ENCODE data around the gene DNAJB13. TPM values are rescaled to one million over a fixed set of nuclear protein-coding genes. Genes with fewer than 3 reads are reported as not detected.

Gene DNAJB13
- total RNA-seq, 2 experiments from 2014 or later = 0.29 TPM; not detected in 1

DNA sequence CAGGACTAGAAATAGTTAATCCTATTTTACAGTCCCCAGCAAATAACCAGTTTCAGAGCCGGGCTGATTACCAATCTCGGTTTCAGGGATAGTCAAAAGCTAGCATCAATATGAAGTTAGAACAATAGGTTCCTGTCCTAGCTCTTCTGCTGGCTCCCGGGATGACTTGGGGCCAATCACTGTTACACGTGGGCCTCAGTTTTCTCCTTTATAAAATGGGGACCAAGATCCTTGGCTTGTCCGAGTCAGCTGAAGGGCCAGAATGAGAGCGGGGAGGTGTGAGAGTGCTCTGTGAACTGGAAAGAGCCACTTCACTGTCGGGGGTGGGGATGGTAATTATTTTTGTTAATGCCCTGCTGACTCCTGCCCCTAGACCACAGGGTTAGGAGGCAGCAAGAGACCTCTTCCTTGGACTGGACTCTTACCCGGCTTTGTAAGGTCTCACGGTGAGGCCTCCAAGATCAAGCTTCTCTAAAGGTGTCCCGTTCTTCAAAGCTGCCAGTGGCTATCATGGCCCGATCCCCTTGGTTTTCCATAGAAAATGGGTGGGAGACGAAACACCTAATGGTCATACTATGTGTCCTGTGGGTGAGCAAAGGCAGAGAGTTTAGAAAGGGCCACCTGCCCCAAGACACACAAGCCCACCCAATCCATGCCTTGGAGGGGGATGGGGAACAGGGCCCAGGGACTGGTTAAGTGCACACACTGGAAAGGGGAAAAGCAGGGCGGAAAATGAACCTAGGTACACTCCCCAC lies 30.4 kb downstream of the DNAJB13 start:
- no peak overlapping the region for H2AFZ ChIP-seq (ENCODE audit: low read length)
- peaks cover 37% of the 10 kb centered on the region for H4K20me1 ChIP-seq (ENCODE audit: insufficient read depth, low read length)
- no peaks in the 10 kb centered on the region for H3K9me2 ChIP-seq (ENCODE audit: insufficient read depth, low read length)
- BruUV-seq (replicated peaks) = no TSS peak
- H3K27ac ChIP-seq (ENCODE audit: low read depth, low read length, poor library complexity, severe bottlenecking) = peak overlapping the region; percentile 91
- ChIA-PET CTCF (ENCODE audit: unreplicated experiment) (interaction anchor here (0.6 to 2.1 kb wide), 4 partner anchors 10 to 190 kb away, joined by 3 to 7 read pairs (median 4); partner anchors contain the start of genes C2CD3 and PPME1), POLR2A (interaction anchor here (1.1 to 6.4 kb wide), 7 partner anchors 9 to 189 kb away, joined by 3 to 46 read pairs (median 18); partner anchors contain the start of genes C2CD3 and PPME1)
- intact Hi-C loops (cut with micrococcal nuclease; ENCODE audit: unreplicated experiment) = loop anchor here (5.0 to 10.0 kb wide), 3 partner anchors 196 to 826 kb away; partner anchors contain the start of genes LIPT2 and MRPL48
- peak overlapping the region; percentile 96 for H3K4me2 ChIP-seq (ENCODE audit: low read length)
- H3K9me3 ChIP-seq (ENCODE audit: low read length) = no peaks in the 10 kb centered on the region
- H3K4me3 ChIP-seq (ENCODE audit: low read depth, low read length, poor library complexity, severe bottlenecking) = peak overlapping the region; percentile 91
- peaks cover 55% of the 10 kb centered on the region for H3K4me1 ChIP-seq (ENCODE audit: insufficient read depth, low read length, poor library complexity, severe bottlenecking)
- TF ChIP-seq, protein P1, sequence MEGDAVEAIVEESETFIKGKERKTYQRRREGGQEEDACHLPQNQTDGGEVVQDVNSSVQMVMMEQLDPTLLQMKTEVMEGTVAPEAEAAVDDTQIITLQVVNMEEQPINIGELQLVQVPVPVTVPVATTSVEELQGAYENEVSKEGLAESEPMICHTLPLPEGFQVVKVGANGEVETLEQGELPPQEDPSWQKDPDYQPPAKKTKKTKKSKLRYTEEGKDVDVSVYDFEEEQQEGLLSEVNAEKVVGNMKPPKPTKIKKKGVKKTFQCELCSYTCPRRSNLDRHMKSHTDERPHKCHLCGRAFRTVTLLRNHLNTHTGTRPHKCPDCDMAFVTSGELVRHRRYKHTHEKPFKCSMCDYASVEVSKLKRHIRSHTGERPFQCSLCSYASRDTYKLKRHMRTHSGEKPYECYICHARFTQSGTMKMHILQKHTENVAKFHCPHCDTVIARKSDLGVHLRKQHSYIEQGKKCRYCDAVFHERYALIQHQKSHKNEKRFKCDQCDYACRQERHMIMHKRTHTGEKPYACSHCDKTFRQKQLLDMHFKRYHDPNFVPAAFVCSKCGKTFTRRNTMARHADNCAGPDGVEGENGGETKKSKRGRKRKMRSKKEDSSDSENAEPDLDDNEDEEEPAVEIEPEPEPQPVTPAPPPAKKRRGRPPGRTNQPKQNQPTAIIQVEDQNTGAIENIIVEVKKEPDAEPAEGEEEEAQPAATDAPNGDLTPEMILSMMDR (conservative IDR thresholded peaks at IDR 0.05; ENCODE audit: low read length) = no peak
- no peak for TF ChIP-seq EZH2phosphoT487 (IDR thresholded peaks at IDR 0.05; ENCODE audit: borderline replicate concordance, low read depth, low read length)
- peaks cover 73% of the 10 kb centered on the region for H3K79me2 ChIP-seq (ENCODE audit: insufficient read depth, low read depth, low read length)
- DNase-seq (ENCODE audit: low spot score) = peak; percentile 33
- peaks cover 57% of the 10 kb centered on the region for H3K36me3 ChIP-seq (ENCODE audit: insufficient read depth, low read length)

DNA sequence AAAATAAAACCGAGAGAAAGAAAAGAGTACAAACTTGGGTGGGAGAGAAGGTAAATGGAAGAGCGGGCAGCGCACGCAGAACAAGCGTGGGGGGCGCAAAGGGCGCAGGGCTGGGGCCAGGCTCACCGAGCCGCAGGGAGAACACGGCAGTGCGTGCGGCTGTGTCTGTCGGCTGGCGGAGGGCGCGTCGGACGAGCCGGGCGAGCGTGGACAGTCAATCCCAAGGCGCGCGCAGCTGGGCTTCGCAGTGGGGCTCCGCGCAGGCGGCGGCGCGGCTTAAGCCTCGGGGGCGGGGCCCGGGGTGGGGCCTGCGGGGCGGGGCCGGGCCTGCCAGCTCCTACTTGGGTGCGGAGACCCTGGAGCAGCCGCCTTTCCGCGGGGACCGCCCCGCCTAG lies 31.8 kb downstream of the DNAJB13 start, which contains the start of gene UCP2:
UCP2 (minus strand) TSS at position 249 of the 395 bp plus-strand sequence. CDS start 4,465 bp downstream, outside the sequence.
- BruUV-seq (replicated peaks) = no TSS peak
- peak; percentile 82 for DNase-seq (ENCODE audit: low spot score)
- H3K4me1 ChIP-seq (ENCODE audit: insufficient read depth, low read length, poor library complexity, severe bottlenecking) = peaks cover 66% of the 10 kb centered on the region

More for the DNA sequence above, 31.8 kb downstream of the DNAJB13 start, which contains the start of gene UCP2:
- CTCF ChIA-PET (ENCODE audit: unreplicated experiment) = interaction anchor here (0.6 to 1.6 kb wide), 4 partner anchors 9 to 1527 kb away, joined by 3 to 6 read pairs (median 4); no protein-coding TSS in a partner anchor
- Histone ChIP-seq H3K27ac (ENCODE audit: low read depth, low read length, poor library complexity, severe bottlenecking) (peak within 1 kb of the TSS; percentile 91), H3K4me2 (ENCODE audit: low read length) (peak within 1 kb of the TSS; percentile 96), H3K36me3 (ENCODE audit: insufficient read depth, low read length) (peaks cover 44% of the 10 kb centered on the region), H2AFZ (ENCODE audit: low read length) (peak within 1 kb of the TSS; percentile 21; the same call in 1 of the 2 replicates), H3K4me3 (ENCODE audit: low read depth, low read length, poor library complexity, severe bottlenecking) (peak within 1 kb of the TSS; percentile 91), H3K9me2 (ENCODE audit: insufficient read depth, low read length) (no peaks in the 10 kb centered on the region), H3K9me3 (ENCODE audit: low read length) (no peaks in the 10 kb centered on the region), H3K79me2 (ENCODE audit: insufficient read depth, low read depth, low read length) (peaks cover 61% of the 10 kb centered on the region), H4K20me1 (ENCODE audit: insufficient read depth, low read length) (peaks cover 26% of the 10 kb centered on the region)
- intact Hi-C loops (cut with micrococcal nuclease; ENCODE audit: unreplicated experiment) = loop anchor here (2.0 to 10.0 kb wide), 4 partner anchors 188 to 828 kb away; partner anchors contain the start of genes C2CD3, LIPT2, MRPL48 and PPME1
- TF ChIP-seq EZH2phosphoT487 (IDR thresholded peaks at IDR 0.05; ENCODE audit: borderline replicate concordance, low read depth, low read length) = no peak
- TF ChIP-seq, protein P1 (conservative IDR thresholded peaks at IDR 0.05; ENCODE audit: low read length) = no peak
- POLR2A ChIA-PET = interaction anchor here (0.6 to 6.4 kb wide), 8 partner anchors 8 to 188 kb away, joined by 3 to 46 read pairs (median 12); partner anchors contain the start of genes C2CD3 and PPME1
